Parathyroid adenoma (tissue), 2 donors: ENCODE data around the gene STPG4.

Source experiments
- H2AFZ ChIP-seq: fragments of 300-600 bp; sonication (generic); one replicate; pipeline ENCODE4 v1.7.0; 2017; ENCODE audit warnings: antibody characterized with exemption, mild to moderate bottlenecking
- H3K27ac ChIP-seq: fragments of 300-600 bp; sonication (generic); one replicate; pipeline ENCODE4 v1.7.0; 2017
- H3K27me3 ChIP-seq: fragments of 300-600 bp; sonication (generic); one replicate; pipeline ENCODE4 v1.7.0; 2017; ENCODE audit warnings: low read length; ENCODE audit not compliant: control insufficient read depth, insufficient read depth
- H3K36me3 ChIP-seq: fragments of 300-600 bp; sonication (generic); one replicate; pipeline ENCODE4 v1.7.0; 2017; ENCODE audit warnings: low read length; ENCODE audit not compliant: control insufficient read depth, insufficient read depth
- H3K4me1 ChIP-seq: fragments of 300-600 bp; sonication (generic); one replicate; pipeline ENCODE4 v1.7.0; 2017; ENCODE audit warnings: control low read depth
- H3K4me2 ChIP-seq: fragments of 300-600 bp; sonication (generic); one replicate; pipeline ENCODE4 v1.7.0; 2017; ENCODE audit warnings: low read length
- H3K4me3 ChIP-seq: fragments of 300-600 bp; sonication (generic); one replicate; pipeline ENCODE4 v1.7.0; 2017; ENCODE audit warnings: low read depth, low read length
- H3K79me2 ChIP-seq: fragments of 300-600 bp; sonication (generic); one replicate; pipeline ENCODE4 v1.7.0; 2017; ENCODE audit warnings: control low read depth
- H3K9ac ChIP-seq: fragments of 300-600 bp; sonication (generic); one replicate; pipeline ENCODE4 v1.7.0; 2017; ENCODE audit warnings: mild to moderate bottlenecking
- H3K9me3 ChIP-seq: fragments of 300-600 bp; sonication (generic); one replicate; pipeline ENCODE4 v1.7.0; 2017; ENCODE audit warnings: low read length; ENCODE audit not compliant: control insufficient read depth
- TF ChIP-seq, protein P1 (sequence below): fragments of 300-600 bp; sonication (generic); IDR thresholded peaks from one replicate; pipeline ENCODE4 v1.7.0; 2017; ENCODE audit warnings: antibody characterized with exemption, mild to moderate bottlenecking
- donor health status: primary hyperparathyroidism.

Gene STPG4

DNA sequence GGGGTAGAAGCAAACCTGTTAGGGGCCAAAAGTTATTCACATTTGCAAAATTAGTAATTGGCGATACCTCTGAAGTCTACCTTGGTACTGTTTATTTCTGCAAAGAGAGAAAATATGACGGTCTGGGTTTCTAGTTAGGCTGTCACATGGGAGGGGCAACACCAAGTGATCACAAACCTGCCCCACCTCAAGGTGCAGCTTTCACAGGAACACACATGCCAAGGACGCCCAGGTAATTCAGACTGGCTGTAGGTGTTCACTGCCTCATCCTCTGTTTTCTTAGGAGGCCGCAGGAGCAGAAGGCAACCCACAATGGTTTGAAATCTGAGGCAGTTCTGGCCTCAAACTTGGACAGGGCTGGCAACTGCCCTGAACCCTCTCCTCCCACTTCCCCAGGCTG lies 56.2 kb downstream of the STPG4 start:
- TF ChIP-seq, protein P1, sequence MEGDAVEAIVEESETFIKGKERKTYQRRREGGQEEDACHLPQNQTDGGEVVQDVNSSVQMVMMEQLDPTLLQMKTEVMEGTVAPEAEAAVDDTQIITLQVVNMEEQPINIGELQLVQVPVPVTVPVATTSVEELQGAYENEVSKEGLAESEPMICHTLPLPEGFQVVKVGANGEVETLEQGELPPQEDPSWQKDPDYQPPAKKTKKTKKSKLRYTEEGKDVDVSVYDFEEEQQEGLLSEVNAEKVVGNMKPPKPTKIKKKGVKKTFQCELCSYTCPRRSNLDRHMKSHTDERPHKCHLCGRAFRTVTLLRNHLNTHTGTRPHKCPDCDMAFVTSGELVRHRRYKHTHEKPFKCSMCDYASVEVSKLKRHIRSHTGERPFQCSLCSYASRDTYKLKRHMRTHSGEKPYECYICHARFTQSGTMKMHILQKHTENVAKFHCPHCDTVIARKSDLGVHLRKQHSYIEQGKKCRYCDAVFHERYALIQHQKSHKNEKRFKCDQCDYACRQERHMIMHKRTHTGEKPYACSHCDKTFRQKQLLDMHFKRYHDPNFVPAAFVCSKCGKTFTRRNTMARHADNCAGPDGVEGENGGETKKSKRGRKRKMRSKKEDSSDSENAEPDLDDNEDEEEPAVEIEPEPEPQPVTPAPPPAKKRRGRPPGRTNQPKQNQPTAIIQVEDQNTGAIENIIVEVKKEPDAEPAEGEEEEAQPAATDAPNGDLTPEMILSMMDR = no peak
- Histone ChIP-seq H3K36me3 (no peaks in the 10 kb centered on the region), H3K9me3 (no peaks in the 10 kb centered on the region), H3K79me2 (no peaks in the 10 kb centered on the region), H3K4me3 (no peak overlapping the region), H3K4me1 (no peaks in the 10 kb centered on the region), H3K9ac (no peak overlapping the region), H2AFZ (no peak overlapping the region), H3K4me2 (no peak overlapping the region), H3K27me3 (no peaks in the 10 kb centered on the region), H3K27ac (no peak overlapping the region)

GRCh38 chr2:47097563-47097962 lies 57.5 kb downstream of the STPG4 start:
- H2AFZ ChIP-seq = no peak overlapping the region
- H3K4me3 ChIP-seq = no peak overlapping the region
- H3K9ac ChIP-seq = no peak overlapping the region

GRCh38 chr2:47096451-47096850 lies 58.7 kb downstream of the STPG4 start:
- H3K4me2 ChIP-seq = no peak overlapping the region
- no peaks in the 10 kb centered on the region for H3K79me2 ChIP-seq
- no peak overlapping the region for H3K4me3 ChIP-seq
- H3K9me3 ChIP-seq = no peaks in the 10 kb centered on the region
- H3K9ac ChIP-seq = no peak overlapping the region
- no peak overlapping the region for H2AFZ ChIP-seq
- no peaks in the 10 kb centered on the region for H3K27me3 ChIP-seq
- no peaks in the 10 kb centered on the region for H3K4me1 ChIP-seq
- TF ChIP-seq, protein P1 = no peak
- no peak overlapping the region for H3K27ac ChIP-seq
- H3K36me3 ChIP-seq = no peaks in the 10 kb centered on the region

More at GRCh38 chr2:47097563-47097962, 57.5 kb downstream of the STPG4 start:
- Histone ChIP-seq H3K9me3 (no peaks in the 10 kb centered on the region), H3K27me3 (no peaks in the 10 kb centered on the region), H3K27ac (no peak overlapping the region), H3K4me2 (no peak overlapping the region), H3K36me3 (no peaks in the 10 kb centered on the region), H3K4me1 (no peaks in the 10 kb centered on the region), H3K79me2 (no peaks in the 10 kb centered on the region)
- TF ChIP-seq, protein P1 = no peak

- Histone ChIP-seq H3K27ac (no peak overlapping the region), H3K4me1 (no peaks in the 10 kb centered on the region)
Measured at GRCh38 chr2:47095349-47096020, 59.6 kb downstream of the STPG4 start.

More at GRCh38 chr2:47095349-47096020, 59.6 kb downstream of the STPG4 start:
- TF ChIP-seq, protein P1 = no peak
- Histone ChIP-seq H3K9ac (no peak overlapping the region), H3K79me2 (no peaks in the 10 kb centered on the region), H3K36me3 (no peaks in the 10 kb centered on the region), H3K27me3 (no peaks in the 10 kb centered on the region), H3K9me3 (no peaks in the 10 kb centered on the region), H3K4me3 (no peak overlapping the region), H2AFZ (no peak overlapping the region), H3K4me2 (no peak overlapping the region)
